Measurements from ENCODE around the gene EXD3. TPM values are rescaled to one million over a fixed set of nuclear protein-coding genes. Genes with fewer than 3 reads are reported as not detected.
A peak's percentile ranks its signal among the peaks of the same experiment; 100 is the strongest.

The EXD3 gene
- total RNA-seq, 2 experiments from 2014 or later, result 20.8 to 27.0 TPM

- Histone ChIP-seq H3K36me3 (ENCODE audit: insufficient read depth, low read length) (no peaks in the 10 kb centered on the region), H3K4me1 (ENCODE audit: insufficient read depth, low read length, poor library complexity, severe bottlenecking) (no peaks in the 10 kb centered on the region), H3K4me2 (ENCODE audit: low read length) (no peak overlapping the region), H2AFZ (ENCODE audit: low read length) (no peak overlapping the region), H3K4me3 (ENCODE audit: low read depth, low read length, poor library complexity, severe bottlenecking) (no peak overlapping the region), H3K27ac (ENCODE audit: low read depth, low read length, poor library complexity, severe bottlenecking) (no peak overlapping the region), H3K79me2 (ENCODE audit: insufficient read depth, low read depth, low read length) (no peaks in the 10 kb centered on the region), H4K20me1 (ENCODE audit: insufficient read depth, low read length) (no peaks in the 10 kb centered on the region), H3K9me3 (ENCODE audit: low read length) (no peaks in the 10 kb centered on the region), H3K9me2 (ENCODE audit: insufficient read depth, low read length) (no peaks in the 10 kb centered on the region)
- TF ChIP-seq EZH2phosphoT487 (IDR thresholded peaks at IDR 0.05; ENCODE audit: borderline replicate concordance, low read depth, low read length) (no peak), CTCF (conservative IDR thresholded peaks at IDR 0.05; ENCODE audit: low read length) (0 out of 2 replicates have a peak, but pooled peaks have one; percentile 12)
- ChIA-PET POLR2A (no interaction called here), CTCF (ENCODE audit: unreplicated experiment) (no interaction called here)
- no peak for DNase-seq (ENCODE audit: low spot score)
- intact Hi-C loops (cut with micrococcal nuclease; ENCODE audit: unreplicated experiment), result no loop called here
- no TSS peak for BruUV-seq (replicated peaks)
Measured at GRCh38 chr9:137444106-137444790, 21.3 kb upstream of the EXD3 start.

GRCh38 chr9:137441935-137442321, 19.0 kb upstream of the EXD3 start:
- intact Hi-C loops (cut with micrococcal nuclease; ENCODE audit: unreplicated experiment), result no loop called here
- no peak for DNase-seq (ENCODE audit: low spot score)
- no peaks in the 10 kb centered on the region; the same call in 1 of the 2 replicates for H4K20me1 ChIP-seq (ENCODE audit: insufficient read depth, low read length)
- ChIA-PET CTCF (ENCODE audit: unreplicated experiment) (no interaction called here), POLR2A (no interaction called here)
- no peak overlapping the region for H3K4me3 ChIP-seq (ENCODE audit: low read depth, low read length, poor library complexity, severe bottlenecking)
- H3K9me2 ChIP-seq (ENCODE audit: insufficient read depth, low read length), result no peaks in the 10 kb centered on the region
- H3K79me2 ChIP-seq (ENCODE audit: insufficient read depth, low read depth, low read length), result no peaks in the 10 kb centered on the region
- no peak overlapping the region for H2AFZ ChIP-seq (ENCODE audit: low read length)
- H3K36me3 ChIP-seq (ENCODE audit: insufficient read depth, low read length), result no peaks in the 10 kb centered on the region
- no peak overlapping the region for H3K4me2 ChIP-seq (ENCODE audit: low read length)
- no TSS peak for BruUV-seq (replicated peaks)
- H3K27ac ChIP-seq (ENCODE audit: low read depth, low read length, poor library complexity, severe bottlenecking), result no peak overlapping the region
- H3K4me1 ChIP-seq (ENCODE audit: insufficient read depth, low read length, poor library complexity, severe bottlenecking), result no peaks in the 10 kb centered on the region
- TF ChIP-seq EZH2phosphoT487 (IDR thresholded peaks at IDR 0.05; ENCODE audit: borderline replicate concordance, low read depth, low read length) (no peak), CTCF (conservative IDR thresholded peaks at IDR 0.05; ENCODE audit: low read length) (no peak)
- no peaks in the 10 kb centered on the region for H3K9me3 ChIP-seq (ENCODE audit: low read length)

- H3K4me3 ChIP-seq (ENCODE audit: low read depth, low read length, poor library complexity, severe bottlenecking), result no peak within 1 kb of the TSS
- H3K36me3 ChIP-seq (ENCODE audit: insufficient read depth, low read length), result no peaks in the 10 kb centered on the region
- H3K4me1 ChIP-seq (ENCODE audit: insufficient read depth, low read length, poor library complexity, severe bottlenecking), result no peaks in the 10 kb centered on the region
- no peak within 1 kb of the TSS for H2AFZ ChIP-seq (ENCODE audit: low read length)
- ChIA-PET CTCF (ENCODE audit: unreplicated experiment) (no interaction called here), POLR2A (no interaction called here)
- BruUV-seq (replicated peaks), result no TSS peak
- no peaks in the 10 kb centered on the region for H3K9me3 ChIP-seq (ENCODE audit: low read length)
- H3K4me2 ChIP-seq (ENCODE audit: low read length), result peak within 1 kb of the TSS; percentile 28; the same call in 1 of the 2 replicates
- TF ChIP-seq EZH2phosphoT487 (IDR thresholded peaks at IDR 0.05; ENCODE audit: borderline replicate concordance, low read depth, low read length), result no peak
- no peak for TF ChIP-seq CTCF (conservative IDR thresholded peaks at IDR 0.05; ENCODE audit: low read length)
- no peak for DNase-seq (ENCODE audit: low spot score)
- H4K20me1 ChIP-seq (ENCODE audit: insufficient read depth, low read length), result no peaks in the 10 kb centered on the region; the same call in 1 of the 2 replicates
- H3K9me2 ChIP-seq (ENCODE audit: insufficient read depth, low read length), result no peaks in the 10 kb centered on the region
- H3K27ac ChIP-seq (ENCODE audit: low read depth, low read length, poor library complexity, severe bottlenecking), result no peak within 1 kb of the TSS
- no peaks in the 10 kb centered on the region for H3K79me2 ChIP-seq (ENCODE audit: insufficient read depth, low read depth, low read length)
- intact Hi-C loops (cut with micrococcal nuclease; ENCODE audit: unreplicated experiment), result no loop called here
Measured at GRCh38 chr9:137441289-137441934, 18.4 kb upstream of the EXD3 start, which contains the start of gene ENTPD8. ENTPD8 (minus strand) TSS chr9:137441357; CDS start chr9:137438285, 3,072 bp downstream.
